ENCODE measurements around the gene FDPS.

- TF ChIP-seq EZH2 (IDR thresholded peaks at IDR 0.05; ENCODE audit: low read length, unreplicated experiment) = no peak
- TF ChIP-seq CTCF (conservative IDR thresholded peaks at IDR 0.05; ENCODE audit: low read depth, low read length) = no peak
- no peak for TF ChIP-seq EZH2phosphoT487 (IDR thresholded peaks at IDR 0.05; ENCODE audit: borderline replicate concordance, low read length)
These were observed 20.6 kb upstream of the FDPS start for GRCh38 chr1:155287987-155288543.
